H1 (cell line): ENCODE results near the gene CACNB1. TPM values are rescaled to one million over a fixed set of nuclear protein-coding genes. Genes with fewer than 3 reads are reported as not detected.

Experiments
- CTCF ChIA-PET: fragments of 300-600 bp; sonication (Branson Sonifier 250); formaldehyde crosslinking; loops from one replicate; lab custom pipeline; 2021; ENCODE audit not compliant: partially characterized antibody; lab: Charles Lee
- POLR2A ChIA-PET: fragments of 300-600 bp; sonication (Branson Sonifier 250); formaldehyde crosslinking; loops from one replicate; lab custom pipeline; 2021; ENCODE audit warnings: inconsistent platforms; ENCODE audit not compliant: partially characterized antibody; lab: Charles Lee
- DNase-seq, 2 experiments: peaks; one replicate each; pipeline versions ENCODE4 v3.0.0 to v3.0.0-alpha.2; 2010 to 2022; ENCODE audit warnings: low spot score in 2 of 2, low read depth in 1 of 2, mixed read lengths in 1 of 2
- FAIRE-seq: peaks from 2 replicates; lab custom pipeline; 2011; peaks lifted over from hg19 to GRCh38; lab: Jason Lieb, UNC
- H2AFZ ChIP-seq: 2 replicates; pipeline ENCODE4 v1.8.1; 2012; ENCODE audit warnings: low read length, inconsistent platforms
- H2AK5ac ChIP-seq: 2 replicates; pipeline ENCODE4 v1.6.1; 2013; ENCODE audit warnings: low read depth, low read length
- H2BK120ac ChIP-seq: replicated peaks from 2 replicates; pipeline ENCODE3; 2013; ENCODE audit warnings: low read depth, low read length, inconsistent platforms
- H2BK12ac ChIP-seq: 2 replicates; pipeline ENCODE4 v1.6.1; 2013; ENCODE audit warnings: low read depth, low read length
- H2BK15ac ChIP-seq: 2 replicates; pipeline ENCODE4 v1.6.1; 2013; ENCODE audit warnings: low read length
- H2BK20ac ChIP-seq: 2 replicates; pipeline ENCODE4 v1.6.1; 2013; ENCODE audit warnings: low read length
- H2BK5ac ChIP-seq: 2 replicates; pipeline ENCODE4 v1.6.1; 2013; ENCODE audit warnings: low read depth, low read length
- H3K14ac ChIP-seq: 2 replicates; pipeline ENCODE4 v1.6.1; 2013; ENCODE audit warnings: inconsistent platforms; ENCODE audit not compliant: insufficient read length
- H3K18ac ChIP-seq: 2 replicates; pipeline ENCODE4 v1.6.1; 2013; ENCODE audit warnings: low read length; ENCODE audit errors: extremely low read depth
- H3K23ac ChIP-seq: 2 replicates; pipeline ENCODE4 v1.6.1; 2013; ENCODE audit warnings: inconsistent platforms; ENCODE audit not compliant: insufficient read length
- H3K23me2 ChIP-seq: 2 replicates; pipeline ENCODE4 v1.6.1; 2013; ENCODE audit warnings: low read depth, low read length
- H3K27ac ChIP-seq: 2 replicates; pipeline ENCODE4 v1.6.1; 2011; ENCODE audit warnings: low read depth, low read length, inconsistent platforms
- H3K27me3 ChIP-seq, 4 experiments: replicated peaks in 1 of 4; 1 replicate in 1 of 4; 2 replicates in 3 of 4; pipeline versions ENCODE4 v1.6.1 to v1.8.1; 2011 to 2013; ENCODE audit warnings: low read length in 3 of 4, mild to moderate bottlenecking in 3 of 4, inconsistent platforms in 2 of 4, mixed read lengths in 2 of 4, moderate library complexity in 1 of 4; ENCODE audit not compliant: control insufficient read depth in 3 of 4, insufficient read depth in 3 of 4; ENCODE audit errors: extremely low read depth in 1 of 4
- H3K36me3 ChIP-seq, 4 experiments: 2 replicates each; pipeline versions ENCODE4 v1.6.1 to v1.8.1; 2011 to 2013; ENCODE audit warnings: mild to moderate bottlenecking in 4 of 4, low read length in 3 of 4, moderate library complexity in 2 of 4, control low read depth in 1 of 4, inconsistent platforms in 1 of 4; ENCODE audit not compliant: insufficient read depth in 4 of 4, control insufficient read depth in 2 of 4
- H3K4ac ChIP-seq: replicated peaks from 2 replicates; pipeline ENCODE3; 2013; ENCODE audit warnings: low read length, low read depth, mixed read lengths, inconsistent platforms; ENCODE audit not compliant: insufficient read length
- H3K4me1 ChIP-seq, 4 experiments: replicated peaks in 1 of 4; 1 replicate in 1 of 4; 2 replicates in 3 of 4; pipeline versions ENCODE4 v1.6.1 to v1.8.1; 2011 to 2013; ENCODE audit warnings: low read length in 3 of 4, inconsistent platforms in 2 of 4, mixed read lengths in 1 of 4; ENCODE audit not compliant: insufficient read depth in 4 of 4, control insufficient read depth in 3 of 4
- H3K4me2 ChIP-seq, 2 experiments: 2 replicates each; pipeline versions ENCODE4 v1.6.1 to v1.8.1; 2011 to 2013; ENCODE audit warnings: low read depth in 2 of 2, low read length in 2 of 2, control low read depth in 1 of 2, inconsistent platforms in 1 of 2, mild to moderate bottlenecking in 1 of 2; ENCODE audit not compliant: insufficient read depth in 1 of 2
- H3K4me3 ChIP-seq, 4 experiments: fragments of 200-600, 300-600 bp in 1 of 4; sonication (generic), shearing (Covaris generic), sonication (Bioruptor Twin) in 1 of 4; 2 replicates each; pipeline versions ENCODE4 v1.5.1 to v1.8.1; 2011 to 2016; ENCODE audit warnings: low read length in 4 of 4, low read depth in 3 of 4, control low read depth in 2 of 4, inconsistent platforms in 2 of 4, mild to moderate bottlenecking in 2 of 4, mixed read lengths in 1 of 4, moderate library complexity in 1 of 4; ENCODE audit not compliant: insufficient read depth in 2 of 4; ENCODE audit errors: extremely low read depth in 1 of 4
- H3K56ac ChIP-seq: replicated peaks from 2 replicates; pipeline ENCODE3; 2013; ENCODE audit warnings: low read depth, mild to moderate bottlenecking, mixed read lengths, low read length, inconsistent platforms; ENCODE audit not compliant: insufficient read length
- H3K79me1 ChIP-seq: 2 replicates; pipeline ENCODE4 v1.6.1; 2013; ENCODE audit warnings: low read depth, low read length, control low read depth
- H3K79me2 ChIP-seq, 2 experiments: 2 replicates each; pipeline versions ENCODE4 v1.6.1 to v1.8.1; 2012 to 2013; ENCODE audit warnings: low read length in 2 of 2, mild to moderate bottlenecking in 2 of 2, inconsistent platforms in 1 of 2; ENCODE audit not compliant: insufficient read depth in 2 of 2, control insufficient read depth in 1 of 2
- H3K9ac ChIP-seq, 4 experiments: replicated peaks in 1 of 4; 1 replicate in 1 of 4; 2 replicates in 3 of 4; pipeline versions ENCODE4 v1.6.1 to v1.8.1; 2011 to 2013; ENCODE audit warnings: low read depth in 3 of 4, low read length in 3 of 4, control low read depth in 2 of 4, mild to moderate bottlenecking in 2 of 4, moderate library complexity in 2 of 4, inconsistent platforms in 1 of 4; ENCODE audit errors: extremely low read depth in 1 of 4
- H3K9me3 ChIP-seq, 2 experiments: 2 replicates each; pipeline versions ENCODE4 v1.6.1 to v1.8.1; 2012 to 2013; ENCODE audit warnings: mild to moderate bottlenecking in 2 of 2, moderate library complexity in 2 of 2, control low read depth in 1 of 2, inconsistent platforms in 1 of 2, low read depth in 1 of 2, low read length in 1 of 2, mixed read lengths in 1 of 2; ENCODE audit not compliant: insufficient read depth in 2 of 2
- H4K20me1 ChIP-seq, 2 experiments: replicated peaks in 1 of 2; 2 replicates each; pipeline versions ENCODE3 to v1.8.1; 2011 to 2013; ENCODE audit warnings: inconsistent platforms in 2 of 2, low read length in 2 of 2, mild to moderate bottlenecking in 1 of 2; ENCODE audit not compliant: insufficient read depth in 2 of 2, control insufficient read depth in 1 of 2
- H4K5ac ChIP-seq: 2 replicates; pipeline ENCODE4 v1.6.1; 2013; ENCODE audit warnings: low read length, low read depth, mixed read lengths, inconsistent platforms; ENCODE audit not compliant: insufficient read length
- H4K8ac ChIP-seq: 2 replicates; pipeline ENCODE4 v1.8.0; 2013; ENCODE audit warnings: mild to moderate bottlenecking, moderate library complexity, low read length, inconsistent platforms; ENCODE audit not compliant: insufficient read depth; ENCODE audit errors: extremely low read depth
- H4K91ac ChIP-seq: replicated peaks from 2 replicates; pipeline ENCODE3; 2013; ENCODE audit warnings: low read length, mixed read lengths, inconsistent platforms; ENCODE audit not compliant: insufficient read length
- BRCA1 ChIP-seq: IDR thresholded peaks from 2 replicates; pipeline ENCODE4 v1.6.1; 2012; ENCODE audit warnings: low read depth, low read length, improper control_type of control experiment
- POLR2A ChIP-seq, 2 experiments: IDR thresholded peaks; 1 replicate in 1 of 2; 2 replicates in 1 of 2; pipeline ENCODE4 v1.6.1; 2011; ENCODE audit warnings: low read depth in 2 of 2, low read length in 2 of 2, mild to moderate bottlenecking in 2 of 2; ENCODE audit errors: control extremely low read depth in 1 of 2
- WGBS, 2 experiments: shearing (Covaris generic) in 1 of 2; methylation state at CpG; one replicate each; pipeline versions ENCODE4 v1.1.6 to v1.1.7; 2013 to 2015; ENCODE audit warnings: low lambda C conversion rate in 2 of 2, mixed read lengths in 2 of 2, inconsistent platforms in 1 of 2, low coverage in 1 of 2, missing lambda C conversion rate in 1 of 2; ENCODE audit not compliant: insufficient replicate concordance in 2 of 2, insufficient coverage in 1 of 2, insufficient read length in 1 of 2; ENCODE audit errors: extremely low coverage in 1 of 2, missing lambda C conversion rate in 1 of 2; 5-methylcytosine and 5-hydroxymethylcytosine counted together
- polyA plus RNA-seq, 7 experiments: library from polyadenylated mRNA; depleted of rRNA in 3 of 7; stranded (reverse) in 5 of 7; unstranded in 2 of 7; fragments of >200 nt in 5 of 7; fragments of 200-250 nt in 2 of 7; gene quantifications; 1 replicate in 5 of 7; 2 replicates in 1 of 7; 4 replicates in 1 of 7; pipeline versions ENCODE4 v1.2.1 to v1.2.3, GENCODE V29; 2011 to 2013; ENCODE audit warnings: missing spikeins in 2 of 7, mixed read lengths in 2 of 7
- total RNA-seq: library from RNA; stranded (reverse); fragmentation: NEBNext Ultra II Directional; extraction: Animal tissue kit (Norgen Biotek cat#: 25700); gene quantifications from 2 replicates; pipeline ENCODE4 v1.2.1, GENCODE V29; 2021

CACNB1 gene
- total and polyA plus RNA-seq, 2 of the 8 experiments (the other 6 are each of a cell fraction or from before 2014, with no cell fraction given) = 7.2 to 17.8 TPM

- no peak for DNase-seq
- H2BK12ac ChIP-seq = no peak overlapping the region
- no peak for TF ChIP-seq BRCA1
- no peak for TF ChIP-seq POLR2A (IDR thresholded peaks at IDR 0.05; ENCODE audit: control extremely low read depth in 1 of 2, low read depth in 2 of 2, low read length in 2 of 2)
- TF ChIP-seq, all 59 proteins: peak for 0
- Histone ChIP-seq H4K8ac (no peak overlapping the region), H3K4me2 (no peak overlapping the region), H2BK15ac (0 out of 2 replicates have a peak overlapping the region, but pooled peaks have one; percentile 12), H3K4me3 (no peak overlapping the region), H3K36me3 (no peaks in the 10 kb centered on the region), H2AFZ (no peak overlapping the region), H3K23me2 (peaks cover 2% of the 10 kb centered on the region; the same call in 1 of the 2 replicates), H4K91ac (no peak overlapping the region), H3K56ac (no peak overlapping the region), H2BK5ac (no peak overlapping the region), H3K23ac (no peak overlapping the region), H3K27ac (no peak overlapping the region), H3K4me1 (peaks cover 0 to 7% (median 0%) of the 10 kb centered on the region in 4 experiments; a peak in 4 of 7 replicates), H3K79me2 (no peaks in the 10 kb centered on the region), H3K9me3 (no peaks in the 10 kb centered on the region), H3K4ac (no peak overlapping the region), H3K79me1 (no peaks in the 10 kb centered on the region), H3K18ac (no peak overlapping the region), H4K5ac (no peak overlapping the region), H3K14ac (no peak overlapping the region), H2BK20ac (no peak overlapping the region), H2AK5ac (no peak overlapping the region), H3K27me3 (no peaks in the 10 kb centered on the region), H4K20me1 (no peaks in the 10 kb centered on the region), H2BK120ac (no peak overlapping the region), H3K9ac (no peak overlapping the region)
- CTCF ChIA-PET = interaction anchor here (0.8 to 21.2 kb wide), 18 partner anchors 12 to 416 kb away, joined by 3 to 982 read pairs (median 4); partner anchors contain the start of genes ARL5C, CACNB1, PLXDC1 and RPL19
- 95% methylated on average over 15 of the region's 15 CpGs; no CpG with 5 or more reads in 1 of the 2 experiments for WGBS, 2 experiments
- no peak for FAIRE-seq
- POLR2A ChIA-PET = interaction anchor here (0.9 to 3.9 kb wide), 5 partner anchors 26 to 38 kb away, joined by 3 to 20 read pairs (median 4); partner anchors contain the start of gene RPL19
Measured at GRCh38 chr17:39238311-39238972, 41.0 kb upstream of the CACNB1 start.
